GM20000 (cell line): ENCODE data around the gene TNFRSF4.

ENCODE experiments used
- DNase-seq: peaks from one replicate; pipeline ENCODE4 v3.0.0; 2012; ENCODE audit warnings: low spot score
- TF ChIP-seq, protein P1 (sequence below): IDR thresholded peaks from 2 replicates; pipeline ENCODE4 v1.5.1; 2012; ENCODE audit warnings: mild to moderate bottlenecking, control low read depth; ENCODE audit errors: extremely low read depth, missing control alignments

The TNFRSF4 gene

DNA sequence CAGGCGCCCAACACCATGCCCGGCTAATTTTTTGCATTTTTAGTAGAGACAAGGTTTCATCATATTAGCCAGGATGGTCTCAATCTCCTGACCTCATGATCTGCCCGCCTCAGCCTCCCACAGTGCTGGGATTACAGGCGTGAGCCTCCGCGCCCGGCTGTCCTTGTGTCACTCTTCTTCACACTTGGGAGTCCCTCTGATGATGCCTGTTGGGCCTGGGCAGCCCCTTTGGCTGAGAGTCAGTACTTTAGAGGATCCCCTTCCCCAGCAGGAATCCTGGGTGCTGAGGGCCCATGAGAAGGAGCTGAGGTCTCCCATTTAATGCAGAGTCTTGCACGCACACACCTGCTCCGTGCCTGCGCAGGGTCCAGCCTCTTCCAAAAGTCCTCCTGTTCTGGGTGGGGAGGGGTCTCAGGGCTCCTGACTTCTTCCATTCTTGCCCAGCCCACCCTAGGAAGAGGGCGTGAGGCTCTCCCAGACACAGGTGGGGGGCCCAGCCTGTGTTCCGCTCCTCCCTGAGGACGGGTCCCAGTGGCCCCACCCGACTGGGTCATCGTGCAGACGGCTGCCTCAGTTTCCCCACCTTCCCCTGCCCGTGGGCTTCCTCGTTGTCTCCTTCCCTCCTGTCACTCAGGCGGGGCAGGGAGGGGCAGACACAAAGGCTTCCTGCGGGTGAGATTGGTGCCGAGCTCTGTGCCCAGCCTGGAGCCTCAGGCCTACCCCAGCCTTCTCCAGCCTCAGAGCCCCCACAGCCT is 36.3 kb downstream of the TNFRSF4 start:
- peak; percentile 25 for DNase-seq
- TF ChIP-seq, protein P1, sequence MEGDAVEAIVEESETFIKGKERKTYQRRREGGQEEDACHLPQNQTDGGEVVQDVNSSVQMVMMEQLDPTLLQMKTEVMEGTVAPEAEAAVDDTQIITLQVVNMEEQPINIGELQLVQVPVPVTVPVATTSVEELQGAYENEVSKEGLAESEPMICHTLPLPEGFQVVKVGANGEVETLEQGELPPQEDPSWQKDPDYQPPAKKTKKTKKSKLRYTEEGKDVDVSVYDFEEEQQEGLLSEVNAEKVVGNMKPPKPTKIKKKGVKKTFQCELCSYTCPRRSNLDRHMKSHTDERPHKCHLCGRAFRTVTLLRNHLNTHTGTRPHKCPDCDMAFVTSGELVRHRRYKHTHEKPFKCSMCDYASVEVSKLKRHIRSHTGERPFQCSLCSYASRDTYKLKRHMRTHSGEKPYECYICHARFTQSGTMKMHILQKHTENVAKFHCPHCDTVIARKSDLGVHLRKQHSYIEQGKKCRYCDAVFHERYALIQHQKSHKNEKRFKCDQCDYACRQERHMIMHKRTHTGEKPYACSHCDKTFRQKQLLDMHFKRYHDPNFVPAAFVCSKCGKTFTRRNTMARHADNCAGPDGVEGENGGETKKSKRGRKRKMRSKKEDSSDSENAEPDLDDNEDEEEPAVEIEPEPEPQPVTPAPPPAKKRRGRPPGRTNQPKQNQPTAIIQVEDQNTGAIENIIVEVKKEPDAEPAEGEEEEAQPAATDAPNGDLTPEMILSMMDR = no peak

DNA sequence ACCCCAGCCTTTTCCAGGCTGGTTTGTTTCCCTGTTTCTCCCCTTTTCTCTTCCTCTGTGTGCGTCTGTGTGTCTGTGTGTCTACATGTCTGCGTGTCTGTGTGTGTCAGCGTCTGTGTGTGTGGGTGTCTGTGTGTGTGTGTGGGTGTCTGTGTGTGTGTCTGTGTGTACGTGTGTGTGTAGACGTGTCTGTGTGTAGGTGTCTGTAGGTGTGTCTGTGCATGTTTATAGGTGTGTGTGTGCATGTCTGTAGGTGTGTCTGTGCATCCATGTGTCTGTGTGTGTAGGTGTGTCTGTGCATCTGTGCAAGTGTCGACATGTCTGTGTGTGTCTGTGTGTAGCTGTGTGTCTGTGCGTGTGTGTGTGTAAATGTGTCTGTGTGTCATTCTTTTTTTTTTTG is 37.0 kb downstream of the TNFRSF4 start:
- TF ChIP-seq, protein P1 = no peak
- no peak for DNase-seq

DNA sequence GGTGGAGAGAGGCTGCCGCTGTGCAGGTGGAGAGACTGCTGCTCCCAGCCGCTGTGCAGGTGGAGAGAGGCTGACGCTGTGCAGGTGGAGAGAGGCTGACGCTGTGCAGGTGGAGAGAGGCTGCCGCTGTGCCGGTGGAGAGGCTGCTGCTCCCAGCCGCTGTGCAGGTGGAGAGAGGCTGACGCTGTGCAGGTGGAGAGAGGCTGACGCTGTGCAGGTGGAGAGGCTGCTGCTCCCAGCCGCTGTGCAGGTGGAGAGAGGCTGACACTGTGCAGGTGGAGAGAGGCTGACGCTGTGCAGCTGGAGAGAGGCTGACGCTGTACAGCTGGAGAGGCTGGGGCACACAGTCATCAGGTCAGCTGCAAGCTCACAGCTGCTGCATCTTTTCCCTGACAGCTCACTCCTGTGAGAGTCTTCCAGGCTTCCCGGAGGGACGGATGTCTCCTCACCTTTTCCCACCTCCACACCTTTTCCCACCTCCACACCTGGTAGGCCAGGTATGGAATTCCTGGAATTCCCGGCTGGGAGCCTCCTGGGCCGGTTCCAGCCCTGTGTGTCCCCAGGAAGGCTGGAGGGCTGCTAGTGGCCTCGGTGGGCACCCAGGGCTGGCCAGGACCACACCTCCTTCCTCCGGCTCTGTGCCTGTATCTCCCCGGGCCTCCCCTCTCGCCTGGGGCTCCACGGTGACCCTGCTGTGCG is 37.7 kb downstream of the TNFRSF4 start:
- peak; percentile 10 for DNase-seq

DNA sequence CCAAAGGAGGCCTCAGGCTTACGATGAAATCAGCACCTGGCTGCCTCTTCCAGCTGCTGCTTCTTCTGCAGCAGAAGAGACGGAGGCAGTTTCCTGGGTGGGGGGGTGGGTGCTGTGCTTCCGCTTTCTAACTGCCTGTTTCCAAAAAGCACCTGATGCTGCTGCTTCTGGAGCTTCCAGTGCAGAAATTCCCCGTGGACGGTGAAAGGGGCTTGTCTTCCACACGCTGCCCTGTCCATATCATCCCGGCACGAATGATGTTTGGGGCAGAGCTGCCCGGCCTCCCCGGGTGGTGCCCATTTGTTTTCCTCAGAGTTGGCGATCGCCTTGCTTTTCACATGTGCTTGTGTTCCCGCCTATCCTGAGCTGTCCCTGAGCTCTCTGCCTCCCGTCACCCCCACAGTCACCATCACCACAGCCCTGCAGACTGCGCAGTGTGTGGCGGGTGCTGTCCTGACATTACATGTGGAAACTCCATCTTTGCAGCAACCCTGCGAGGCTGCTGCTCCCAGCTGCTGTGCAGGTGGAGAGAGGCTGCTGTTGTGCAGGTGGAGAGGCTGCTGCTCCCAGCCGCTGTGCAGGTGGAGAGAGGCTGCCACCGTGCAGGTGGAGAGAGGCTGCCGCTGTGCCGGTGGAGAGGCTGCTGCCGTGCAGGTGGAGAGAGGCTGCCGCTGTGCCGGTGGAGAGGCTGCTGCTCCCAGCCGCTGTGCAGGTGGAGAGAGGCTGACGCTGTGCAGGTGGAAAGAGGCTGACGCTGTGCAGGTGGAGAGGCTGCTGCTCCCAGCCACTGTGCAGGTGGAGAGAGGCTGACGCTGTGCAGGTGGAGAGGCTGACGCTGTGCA is 38.5 kb downstream of the TNFRSF4 start:
- TF ChIP-seq, protein P1 = no peak
- DNase-seq = peak; percentile 19

DNA sequence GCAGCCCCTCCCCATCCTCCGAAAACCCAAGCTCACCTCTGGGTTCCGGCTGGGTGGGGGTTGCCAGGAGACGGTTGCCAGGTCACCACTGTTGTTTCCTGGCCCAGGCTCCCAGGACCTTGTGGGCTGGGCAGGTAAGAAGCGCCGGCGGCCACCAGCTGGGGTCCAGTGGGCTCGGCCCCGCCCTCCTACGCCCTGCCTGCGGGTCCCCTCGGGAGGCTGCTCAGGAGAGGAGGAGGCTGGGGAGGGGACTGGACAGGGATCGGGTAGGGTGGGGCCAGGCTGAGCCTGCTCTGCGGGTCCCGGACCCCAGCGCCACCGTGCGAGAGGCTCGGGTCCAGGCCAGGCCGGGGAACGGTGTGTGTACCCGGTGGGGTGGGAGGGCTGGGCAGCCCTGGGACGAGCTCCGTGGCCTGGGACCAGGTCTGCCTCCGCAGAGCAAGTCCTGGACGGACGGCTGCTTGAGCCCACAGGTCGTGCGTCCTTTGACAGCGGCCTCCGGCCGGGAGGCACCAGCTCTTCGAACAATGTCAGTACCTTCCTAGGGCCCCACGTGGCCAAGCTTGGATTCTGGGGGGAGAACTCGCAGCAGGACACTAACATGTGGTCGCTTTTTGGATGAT is 40.0 kb downstream of the TNFRSF4 start, which contains the start of gene TTLL10:
Gene TTLL10 (plus strand): TSS at position 88 of the 623 bp plus-strand sequence. CDS start 5,336 bp downstream, outside the sequence.
- TF ChIP-seq, protein P1 = no peak
- peak; percentile 56 for DNase-seq

DNA sequence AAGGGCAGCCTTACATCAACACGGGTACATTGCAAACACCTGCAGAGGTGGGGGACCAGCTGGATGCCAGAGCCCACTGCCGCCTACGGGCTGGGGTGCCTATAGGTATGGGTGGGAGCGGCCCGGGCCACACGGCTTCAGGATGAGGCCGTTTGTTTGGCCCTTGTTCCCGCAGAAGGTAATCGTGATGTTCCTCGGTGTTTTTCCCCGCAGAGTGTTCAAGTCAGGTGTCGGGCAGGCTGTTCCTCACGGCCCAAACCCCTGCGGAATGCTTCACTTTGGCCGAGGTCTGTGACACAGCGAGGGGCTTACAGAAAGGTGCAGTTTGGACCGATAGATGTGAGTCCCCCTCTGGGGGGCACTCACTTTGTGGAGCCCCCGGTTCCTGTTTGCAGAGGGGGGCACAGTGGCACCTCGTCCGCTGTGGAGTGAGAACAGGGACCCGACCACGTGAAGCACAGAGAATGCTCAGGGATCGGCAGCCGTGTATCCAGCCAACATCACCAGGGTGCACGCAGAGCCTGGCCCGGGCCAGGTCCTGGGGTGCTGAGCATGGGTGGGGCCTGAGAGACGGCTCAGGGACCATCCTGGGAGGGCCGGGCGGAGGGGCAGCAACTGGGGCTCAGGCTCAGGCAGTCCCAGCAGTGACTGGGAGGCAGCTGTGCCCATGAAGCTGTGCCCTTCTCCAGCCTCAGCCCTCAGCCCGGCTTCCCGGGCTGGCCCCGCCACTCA is 40.7 kb downstream of the TNFRSF4 start:
- TF ChIP-seq, protein P1 = no peak
- peak; percentile 9 for DNase-seq
